Activated naive CD4-positive, alpha-beta T cell treated with anti-CD3 and anti-CD28 coated beads for 36 hours (primary cell): Measurements from ENCODE around the gene RBBP9. TPM values are rescaled to one million over a fixed set of nuclear protein-coding genes. Genes with fewer than 3 reads are reported as not detected.

Experiments used
- CTCF ChIA-PET: fragments of 350-600 bp; sonication (Branson Sonifier 250); formaldehyde crosslinking; loops from one replicate; lab custom pipeline; 2021; ENCODE audit warnings: antibody characterized with exemption; lab: Charles Lee
- DNase-seq: peaks from one replicate; pipeline ENCODE4 v3.0.0-alpha.2; 2020
- H3K27ac Mint-ChIP-seq: one replicate; pipeline ENCODE4 v1.8.0; 2021; ENCODE audit warnings: mild to moderate bottlenecking, mixed read lengths
- H3K27me3 Mint-ChIP-seq: one replicate; pipeline ENCODE4 v1.8.0; 2021; ENCODE audit warnings: low read depth, mixed read lengths
- H3K36me3 Mint-ChIP-seq: one replicate; pipeline ENCODE4 v1.8.0; 2021; ENCODE audit warnings: low read depth, mixed read lengths
- H3K4me1 Mint-ChIP-seq: one replicate; pipeline ENCODE4 v1.8.0; 2021; ENCODE audit warnings: low read depth, mixed read lengths
- H3K4me3 Mint-ChIP-seq: one replicate; pipeline ENCODE4 v1.8.0; 2021; ENCODE audit warnings: mild to moderate bottlenecking, moderate library complexity, mixed read lengths
- H3K9me3 Mint-ChIP-seq: one replicate; pipeline ENCODE4 v1.8.0; 2021; ENCODE audit warnings: mixed read lengths
- intact Hi-C: fragments of 100-400 bp; cut with micrococcal nuclease; formaldehyde crosslinking; loops from one replicate; pipeline ENCODE4 v1.15.1; 2023
- microRNA-seq: library from miRNA; unstranded; fragments of <30 nt; microRNA quantifications from one replicate; pipeline ENCODE4 v1.2.0, GENCODE V29; 2022; ENCODE audit warnings: borderline microRNAs expressed, borderline replicate concordance
- total RNA-seq, 2 experiments: library from RNA; stranded (reverse); gene quantifications; one replicate each; pipeline ENCODE4 v1.2.3, GENCODE V29; 2021

RBBP9 gene
- total RNA-seq, 2 experiments from 2014 or later: 17.3 to 18.1 TPM

DNA sequence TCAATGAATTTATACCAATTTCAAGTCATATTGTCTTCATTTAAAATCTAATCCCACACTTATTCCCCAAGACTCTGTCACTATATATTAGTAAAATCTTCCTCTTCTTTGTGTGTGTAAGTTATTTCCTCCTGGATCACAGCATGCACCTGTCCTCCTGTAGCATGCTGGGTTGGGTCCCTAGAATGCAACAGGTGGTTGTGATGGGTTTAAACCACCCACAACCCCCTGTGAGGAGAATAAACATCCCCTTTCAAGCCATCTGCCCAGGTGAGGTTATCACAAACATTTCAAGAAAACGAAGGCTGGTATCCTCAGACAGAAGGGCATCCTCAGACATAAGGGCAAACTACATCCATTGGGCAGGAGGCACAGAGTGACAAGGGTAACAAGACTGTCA is 56.6 kb downstream of the RBBP9 start:
- Mint-ChIP-seq H3K9me3 (no peaks in the 10 kb centered on the region), H3K27ac (no peak overlapping the region), H3K4me1 (no peaks in the 10 kb centered on the region), H3K27me3 (no peaks in the 10 kb centered on the region), H3K4me3 (no peak overlapping the region), H3K36me3 (no peaks in the 10 kb centered on the region)
- CTCF ChIA-PET: no interaction called here
- DNase-seq: no peak
- intact Hi-C loops: no loop called here

DNA sequence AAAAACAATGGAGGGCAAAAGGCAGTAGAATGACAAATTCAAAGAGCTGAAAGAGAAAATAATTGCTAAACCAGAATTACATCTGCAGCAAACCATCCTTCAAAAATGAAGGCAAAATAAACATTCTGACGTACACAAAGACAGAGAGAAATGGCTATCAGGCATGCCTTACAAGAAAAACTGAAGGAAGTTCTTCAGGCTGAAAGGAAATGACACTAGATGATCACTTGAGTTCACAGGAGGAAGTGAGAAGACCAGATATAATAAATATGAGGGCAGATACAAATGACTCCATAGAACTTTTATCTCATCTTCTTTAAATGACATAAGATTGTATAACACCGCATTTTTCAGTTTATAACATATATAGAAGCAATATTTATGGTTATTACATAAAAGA is 60.2 kb downstream of the RBBP9 start:
- Mint-ChIP-seq H3K36me3 (no peaks in the 10 kb centered on the region), H3K9me3 (no peaks in the 10 kb centered on the region), H3K27ac (no peak overlapping the region), H3K4me1 (no peaks in the 10 kb centered on the region), H3K27me3 (no peaks in the 10 kb centered on the region), H3K4me3 (no peak overlapping the region)
- DNase-seq: no peak
- CTCF ChIA-PET: no interaction called here
- intact Hi-C loops: no loop called here

Small RNA genes within 50 kb of the gene (microRNA-seq; reads per million reads assigned to microRNA genes)
- not detected for gene MIR3192

Other genes starting within 250 kb of the RBBP9 start
- gene ZNF133, start 208.7 kb downstream of the RBBP9 start, total RNA-seq: 1 to 10 TPM; 5.2 to 5.3 TPM
- gene DZANK1, start 30.2 kb downstream of the RBBP9 start, total RNA-seq: under 1 TPM; 0.79 to 0.94 TPM
- 1 to 10 TPM; 7.0 to 8.3 TPM for gene POLR3F, start 29.8 kb downstream of the RBBP9 start, total RNA-seq
- 10 to 100 TPM; 66.9 to 69.2 TPM for gene SEC23B, start 10.7 kb upstream of the RBBP9 start, total RNA-seq
- 10 to 100 TPM; 57.3 to 60.0 TPM for gene SMIM26, start 70.2 kb upstream of the RBBP9 start, total RNA-seq
- gene DTD1, start 90.8 kb upstream of the RBBP9 start, total RNA-seq: 10 to 100 TPM; 46.4 to 47.1 TPM